ENCODE results near the gene SHOC1.

- TF ChIP-seq CTCF (conservative IDR thresholded peaks at IDR 0.05; ENCODE audit: low read depth, low read length) (no peak), EZH2 (IDR thresholded peaks at IDR 0.05; ENCODE audit: borderline replicate concordance, low read depth, low read length, poor library complexity, severe bottlenecking) (no peak)
Measured at GRCh38 chr9:111839987-111840386, 45.2 kb upstream of the SHOC1 start.

Data from A673 (cell line).